HepG2 (cell line): Measurements from ENCODE around the gene TCP11L1. TPM values are rescaled to one million over a fixed set of nuclear protein-coding genes. Genes with fewer than 3 reads are reported as not detected.

ENCODE experiments used
- CBX2 ChIP-seq, 2 experiments: fragments of 200-600 bp in 1 of 2; sonication (generic); formaldehyde crosslinking in 1 of 2; IDR thresholded peaks; 2 replicates each; pipeline versions ENCODE4 v1.7.0 to v1.8.1; 2018 to 2022; ENCODE audit warnings: low read depth in 2 of 2, low read length in 1 of 2, mild to moderate bottlenecking in 1 of 2, missing genetic modification reagents in 1 of 2
- CHD2 ChIP-seq: IDR thresholded peaks from 2 replicates; pipeline ENCODE4 v1.6.1; 2011; ENCODE audit warnings: low read depth, low read length, improper control_type of control experiment
- POLR2AphosphoS5 ChIP-seq: IDR thresholded peaks from 2 replicates; pipeline ENCODE4 v1.6.1; 2012; ENCODE audit warnings: low read depth, low read length
- RFX1 ChIP-seq: fragments of 450-650 bp; IDR thresholded peaks from 2 replicates; pipeline ENCODE4 v1.6.1; 2017
- SMARCE1 ChIP-seq: fragments of 450-650 bp; IDR thresholded peaks from 2 replicates; pipeline ENCODE4 v1.6.1; 2017; ENCODE audit warnings: borderline replicate concordance
- SRSF9 ChIP-seq: fragments of 200-400 bp; formaldehyde crosslinking; IDR thresholded peaks from 2 replicates; pipeline ENCODE4 v1.6.1; 2018; ENCODE audit warnings: borderline replicate concordance, mild to moderate bottlenecking, low read depth, low read length; ENCODE audit not compliant: insufficient read depth, poor library complexity, severe bottlenecking
- TBL1XR1 ChIP-seq: fragments of 150-350 bp; IDR thresholded peaks from 2 replicates; pipeline ENCODE4 v1.6.1; 2014; ENCODE audit warnings: borderline replicate concordance, low read length; ENCODE audit not compliant: partially characterized antibody
- THAP9 ChIP-seq: sonication (generic); formaldehyde crosslinking; IDR thresholded peaks from 2 replicates; pipeline ENCODE4; 2020; ENCODE audit warnings: missing genetic modification reagents, mild to moderate bottlenecking, borderline replicate concordance
- ZBTB43 ChIP-seq: sonication (generic); formaldehyde crosslinking; conservative IDR thresholded peaks from 2 replicates; pipeline ENCODE4 v1.4.0; 2020; ENCODE audit warnings: missing genetic modification reagents
- ZNF646 ChIP-seq: sonication (generic); formaldehyde crosslinking; IDR thresholded peaks from 2 replicates; pipeline ENCODE4 v1.9.0; 2021; ENCODE audit warnings: mild to moderate bottlenecking, missing genetic modification reagents
- ZNF687 ChIP-seq: sonication (generic); formaldehyde crosslinking; IDR thresholded peaks from 2 replicates; pipeline ENCODE4 v1.5.1; 2020; ENCODE audit warnings: mild to moderate bottlenecking, missing genetic modification reagents, moderate library complexity
- ZNF878 ChIP-seq: sonication (generic); formaldehyde crosslinking; IDR thresholded peaks from 2 replicates; pipeline ENCODE4 v1.8.1; 2023; ENCODE audit warnings: mild to moderate bottlenecking, missing genetic modification reagents, moderate library complexity
- polyA plus RNA-seq, 8 experiments: library from polyadenylated mRNA; depleted of rRNA in 3 of 8; stranded (reverse) in 7 of 8; unstranded in 1 of 8; fragments of >200 nt; fragmentation: Illumina TruSeq in 4 of 8; extraction: Trizol in 4 of 8; gene quantifications; 2 replicates each; pipeline versions ENCODE4 v1.2.1 to v1.2.3, GENCODE V29; 2011 to 2016; ENCODE audit warnings: low read depth in 4 of 8, missing spikeins in 1 of 8, mixed read lengths in 1 of 8; ENCODE audit not compliant: insufficient read depth in 1 of 8
- total RNA-seq, 5 experiments: library from RNA; depleted of rRNA; stranded (reverse); fragments of >200 nt; fragmentation: Illumina TruSeq; extraction: Trizol; gene quantifications; 2 replicates each; pipeline ENCODE4 v1.2.3, GENCODE V29; 2016; ENCODE audit warnings: low read depth in 1 of 5

The TCP11L1 gene
- total and polyA plus RNA-seq, 2 of the 13 experiments (the other 11 are each of a cell fraction or from before 2014, with no cell fraction given) = 7.9 to 10.1 TPM

- 0 out of 2 replicates have a peak, but pooled peaks have one; percentile 18 for TF ChIP-seq POLR2AphosphoS5
- no peak; the same call in 1 of the 2 replicates for TF ChIP-seq RFX1
- no peak for TF ChIP-seq SMARCE1
- no peak for TF ChIP-seq CBX2 (IDR thresholded peaks at IDR 0.05; ENCODE audit: low read depth, low read length)
- TF ChIP-seq CBX2 (CRISPR knock-in tag; IDR thresholded peaks at IDR 0.05; ENCODE audit: low read depth) = no peak
- no peak for TF ChIP-seq TBL1XR1
- no peak for TF ChIP-seq ZNF646 (CRISPR knock-in tag)
- no peak for TF ChIP-seq SRSF9
- no peak for TF ChIP-seq ZBTB43 (CRISPR knock-in tag)
- TF ChIP-seq THAP9 (CRISPR knock-in tag) = peak; percentile 70; the same call in 1 of the 2 replicates
- TF ChIP-seq ZNF687 = peak; percentile 95
- no peak for TF ChIP-seq ZNF878 (CRISPR knock-in tag)
- peak; percentile 39 for TF ChIP-seq CHD2
Measured at GRCh38 chr11:33039274-33040032, at the start of gene TCP11L1 (continued).
